Smooth muscle cell (in vitro differentiated cells): Measurements from ENCODE around the gene CDH15. TPM values are rescaled to one million over a fixed set of nuclear protein-coding genes. Genes with fewer than 3 reads are reported as not detected.
"Not testable (repeated sequence)": the region's sequence is repeated elsewhere in the genome, so short reads cannot be mapped to it uniquely, and the experiment has no call there.

Experiments used
- DNase-seq: peaks from one replicate; lab custom pipeline; 2025; ENCODE audit not compliant: unreplicated experiment; lab: John Stamatoyannopoulos, UW
- H2AFZ ChIP-seq: fragments of 200-600 bp; sonication (generic); 2 replicates; pipeline ENCODE4 v1.6.0; 2016; ENCODE audit warnings: antibody characterized with exemption, low read depth, mild to moderate bottlenecking
- H3F3A ChIP-seq: fragments of 200-600 bp; sonication (generic); 2 replicates; pipeline ENCODE4 v1.6.0; 2017; ENCODE audit warnings: antibody characterized with exemption, low read depth
- H3K27ac ChIP-seq: fragments of 200-600 bp; sonication (generic); 2 replicates; pipeline ENCODE4 v1.5.1; 2016; ENCODE audit warnings: low read depth, mild to moderate bottlenecking
- H3K27me3 ChIP-seq: fragments of 200-600 bp; sonication (generic); 2 replicates; pipeline ENCODE4 v1.6.1; 2016; ENCODE audit warnings: low read depth, mild to moderate bottlenecking
- H3K36me3 ChIP-seq: fragments of 200-600 bp; sonication (generic); 2 replicates; pipeline ENCODE4 v1.5.1; 2016; ENCODE audit warnings: low read depth
- H3K4me1 ChIP-seq: fragments of 200-600 bp; sonication (generic); 2 replicates; pipeline ENCODE4 v1.5.1; 2016; ENCODE audit warnings: low read depth
- H3K4me2 ChIP-seq: fragments of 200-600 bp; sonication (generic); 2 replicates; pipeline ENCODE4 v1.6.0; 2016; ENCODE audit warnings: mild to moderate bottlenecking
- H3K4me3 ChIP-seq: fragments of 200-600 bp; sonication (generic); 2 replicates; pipeline ENCODE4 v1.5.1; 2016; ENCODE audit warnings: mild to moderate bottlenecking
- H3K79me2 ChIP-seq: fragments of 200-600 bp; sonication (generic); 2 replicates; pipeline ENCODE4 v1.6.0; 2016; ENCODE audit warnings: low read depth, mild to moderate bottlenecking
- H3K9ac ChIP-seq: fragments of 200-600 bp; sonication (generic); 2 replicates; pipeline ENCODE4 v1.6.0; 2016; ENCODE audit warnings: low read depth
- H3K9me3 ChIP-seq: fragments of 200-600 bp; sonication (generic); replicated peaks from 2 replicates; pipeline ENCODE4 v1.5.1; 2016; ENCODE audit warnings: low read depth
- H4K20me1 ChIP-seq: fragments of 200-600 bp; sonication (generic); 2 replicates; pipeline ENCODE4 v1.6.0; 2016; ENCODE audit warnings: low read depth
- WGBS: methylation state at CpG from one replicate; pipeline ENCODE4 v1.1.7; 2016; ENCODE audit warnings: low lambda C conversion rate; 5-methylcytosine and 5-hydroxymethylcytosine counted together
- polyA plus RNA-seq: library from polyadenylated mRNA; unstranded; fragments of >200 nt; fragmentation: Nextera tagmentation; extraction: Ambion mirVana; gene quantifications from 2 replicates; pipeline ENCODE4 v1.2.1, GENCODE V29; 2016
- total RNA-seq: library from RNA; depleted of rRNA; stranded (reverse); fragments of >200 nt; gene quantifications from 2 replicates; pipeline ENCODE4 v1.2.3, GENCODE V29; 2014
- TF ChIP-seq, protein P1 (sequence below): fragments of 200-600 bp; sonication (generic); IDR thresholded peaks from 2 replicates; pipeline ENCODE4 v1.5.1; 2017; ENCODE audit warnings: borderline replicate concordance, mild to moderate bottlenecking, antibody characterized with exemption; ENCODE audit not compliant: insufficient read depth, poor library complexity, severe bottlenecking

The CDH15 gene
- total and polyA plus RNA-seq, 2 experiments from 2014 or later: 0.36 to 1.4 TPM

DNA sequence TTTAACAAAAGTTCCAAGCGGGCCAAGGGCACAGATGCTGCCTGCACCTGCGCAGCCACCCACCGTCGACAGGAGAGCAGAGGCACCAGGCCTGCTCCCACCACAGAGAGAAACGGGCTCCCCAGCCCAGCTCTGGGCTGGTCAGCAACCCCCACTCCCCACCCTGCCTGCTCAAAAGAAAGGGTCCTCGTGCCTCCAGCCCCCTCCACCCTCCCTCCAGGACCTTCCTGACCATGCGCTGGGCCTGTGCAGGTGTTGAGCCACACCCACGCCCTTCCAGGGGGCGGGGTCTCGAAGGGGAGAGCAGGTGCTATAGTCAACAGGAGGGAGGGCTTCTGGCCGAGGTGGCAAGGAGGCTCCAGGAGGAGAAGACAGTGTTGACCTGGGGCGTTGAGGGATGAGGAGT lies 71.2 kb downstream of the CDH15 start:
- no peak overlapping the region for H3K27ac ChIP-seq
- no peak overlapping the region for H3K4me3 ChIP-seq
- TF ChIP-seq, protein P1, sequence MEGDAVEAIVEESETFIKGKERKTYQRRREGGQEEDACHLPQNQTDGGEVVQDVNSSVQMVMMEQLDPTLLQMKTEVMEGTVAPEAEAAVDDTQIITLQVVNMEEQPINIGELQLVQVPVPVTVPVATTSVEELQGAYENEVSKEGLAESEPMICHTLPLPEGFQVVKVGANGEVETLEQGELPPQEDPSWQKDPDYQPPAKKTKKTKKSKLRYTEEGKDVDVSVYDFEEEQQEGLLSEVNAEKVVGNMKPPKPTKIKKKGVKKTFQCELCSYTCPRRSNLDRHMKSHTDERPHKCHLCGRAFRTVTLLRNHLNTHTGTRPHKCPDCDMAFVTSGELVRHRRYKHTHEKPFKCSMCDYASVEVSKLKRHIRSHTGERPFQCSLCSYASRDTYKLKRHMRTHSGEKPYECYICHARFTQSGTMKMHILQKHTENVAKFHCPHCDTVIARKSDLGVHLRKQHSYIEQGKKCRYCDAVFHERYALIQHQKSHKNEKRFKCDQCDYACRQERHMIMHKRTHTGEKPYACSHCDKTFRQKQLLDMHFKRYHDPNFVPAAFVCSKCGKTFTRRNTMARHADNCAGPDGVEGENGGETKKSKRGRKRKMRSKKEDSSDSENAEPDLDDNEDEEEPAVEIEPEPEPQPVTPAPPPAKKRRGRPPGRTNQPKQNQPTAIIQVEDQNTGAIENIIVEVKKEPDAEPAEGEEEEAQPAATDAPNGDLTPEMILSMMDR: no peak
- no peaks in the 10 kb centered on the region for H3K27me3 ChIP-seq
- H3K4me2 ChIP-seq: no peak overlapping the region
- H3K4me1 ChIP-seq: no peaks in the 10 kb centered on the region
- H2AFZ ChIP-seq: no peak overlapping the region
- no peaks in the 10 kb centered on the region for H4K20me1 ChIP-seq
- 78% methylated on average over 12 of the region's 12 CpGs for WGBS
- DNase-seq: no peak
- no peaks in the 10 kb centered on the region for H3K36me3 ChIP-seq
- H3K79me2 ChIP-seq: no peaks in the 10 kb centered on the region
- H3K9me3 ChIP-seq: no peaks in the 10 kb centered on the region
- H3F3A ChIP-seq: peaks cover 13% of the 10 kb centered on the region
- H3K9ac ChIP-seq: no peak overlapping the region

- Histone ChIP-seq H3K27me3 (no peaks in the 10 kb centered on the region), H3K4me3 (no peak overlapping the region), H3K36me3 (no peaks in the 10 kb centered on the region), H2AFZ (no peak overlapping the region), H3K79me2 (no peaks in the 10 kb centered on the region), H3F3A (peaks cover 13% of the 10 kb centered on the region), H3K4me2 (no peak overlapping the region), H3K4me1 (no peaks in the 10 kb centered on the region), H3K9me3 (no peaks in the 10 kb centered on the region), H3K27ac (no peak overlapping the region), H3K9ac (no peak overlapping the region), H4K20me1 (no peaks in the 10 kb centered on the region)
- TF ChIP-seq, protein P1: no peak
- WGBS: 100% methylated on average over 5 of the region's 5 CpGs
- no peak for DNase-seq
Measured at GRCh38 chr16:89243664-89244063, 72.1 kb downstream of the CDH15 start.

- not testable (repeated sequence) for DNase-seq, H3K4me2 ChIP-seq, H3K79me2 ChIP-seq, H4K20me1 ChIP-seq, H3K9ac ChIP-seq, H3K9me3 ChIP-seq, H2AFZ ChIP-seq, H3K4me1 ChIP-seq, H3K4me3 ChIP-seq, H3K27ac ChIP-seq, H3K36me3 ChIP-seq, H3K27me3 ChIP-seq
- WGBS: 91% methylated on average over 13 of the region's 13 CpGs
- H3F3A ChIP-seq: peaks cover 13% of the 10 kb centered on the region
Measured at GRCh38 chr16:89244264-89244663, 72.7 kb downstream of the CDH15 start.

- no peak for DNase-seq
- no peaks in the 10 kb centered on the region for H3K79me2 ChIP-seq
- H3F3A ChIP-seq: peaks cover 13% of the 10 kb centered on the region
- H2AFZ ChIP-seq: no peak overlapping the region
- TF ChIP-seq, protein P1: no peak
- no peaks in the 10 kb centered on the region for H3K36me3 ChIP-seq
- no peaks in the 10 kb centered on the region for H3K27me3 ChIP-seq
- no peaks in the 10 kb centered on the region for H3K4me1 ChIP-seq
- no peak overlapping the region for H3K4me3 ChIP-seq
- H3K27ac ChIP-seq: no peak overlapping the region
- no peaks in the 10 kb centered on the region for H4K20me1 ChIP-seq
- WGBS: 83% methylated on average over 12 of the region's 12 CpGs
- H3K9me3 ChIP-seq: no peaks in the 10 kb centered on the region
- no peak overlapping the region for H3K9ac ChIP-seq
- no peak overlapping the region for H3K4me2 ChIP-seq
Measured at GRCh38 chr16:89244754-89245153, 73.2 kb downstream of the CDH15 start.

Other genes with a start within 250 kb of the CDH15 start
- gene CBFA2T3, start 194.5 kb upstream of the CDH15 start, total RNA-seq: 0.45 TPM in 1 of 2 replicates, not detected in the other
- 0.25 and 0.87 TPM in 2 replicates for gene CBFA2T3, start 194.5 kb upstream of the CDH15 start, polyA plus RNA-seq
- 13.6 and 15.1 TPM in 2 replicates for gene ACSF3, start 77.9 kb upstream of the CDH15 start, total RNA-seq
- gene ACSF3, start 77.9 kb upstream of the CDH15 start, polyA plus RNA-seq: 13.6 and 15.5 TPM in 2 replicates
- gene SLC22A31, start 28.8 kb downstream of the CDH15 start, total RNA-seq: not detected in 2 replicates
- 0.43 TPM in 1 of 2 replicates, not detected in the other for gene SLC22A31, start 28.8 kb downstream of the CDH15 start, polyA plus RNA-seq
- gene ZNF778, start 46.0 kb downstream of the CDH15 start, total RNA-seq: 6.2 and 6.7 TPM in 2 replicates
- 1.6 and 3.0 TPM in 2 replicates for gene ZNF778, start 46.0 kb downstream of the CDH15 start, polyA plus RNA-seq